Astrocyte of the spinal cord (primary cell): ENCODE data around the gene UHRF1.

ENCODE experiments used
- DNase-seq: peaks from one replicate; pipeline ENCODE4 v3.0.0; 2011; ENCODE audit warnings: low read depth, low spot score
- H3K4me3 ChIP-seq: 2 replicates; pipeline ENCODE4 v1.5.1; 2011; ENCODE audit warnings: low read depth, mild to moderate bottlenecking, low read length, moderate library complexity
- CTCF ChIP-seq: IDR thresholded peaks from 2 replicates; pipeline ENCODE4 v1.5.1; 2012; ENCODE audit warnings: low read depth, mild to moderate bottlenecking, low read length, inconsistent platforms
- in situ Hi-C: cut with HindIII; loops from 2 replicates; pipeline ENCODE4 v1.10.0; 2017; ENCODE audit warnings: low sequenced_read_pairs

UHRF1 gene

GRCh38 chr19:4969772-4970531 is 60.7 kb downstream of the UHRF1 start:
- in situ Hi-C loops: no loop called here

GRCh38 chr19:4970558-4971423 is 61.5 kb downstream of the UHRF1 start:
- peak; percentile 29 for DNase-seq
- TF ChIP-seq CTCF: peak; percentile 9

More at GRCh38 chr19:4969772-4970531, 60.7 kb downstream of the UHRF1 start:
- TF ChIP-seq CTCF: no peak
- DNase-seq: peak; percentile 18
- peak overlapping the region; percentile 86 for H3K4me3 ChIP-seq

GRCh38 chr19:4971424-4971793 is 62.1 kb downstream of the UHRF1 start:
- H3K4me3 ChIP-seq: peak overlapping the region; percentile 86
- in situ Hi-C loops: no loop called here
- DNase-seq: peak; percentile 17
- TF ChIP-seq CTCF: no peak

More at GRCh38 chr19:4970558-4971423, 61.5 kb downstream of the UHRF1 start:
- peak overlapping the region; percentile 86 for H3K4me3 ChIP-seq
- in situ Hi-C loops: no loop called here

- peak overlapping the region; percentile 86 for H3K4me3 ChIP-seq
- DNase-seq: no peak
- in situ Hi-C loops: no loop called here
- TF ChIP-seq CTCF: no peak
Observed at GRCh38 chr19:4971816-4972495, 62.7 kb downstream of the UHRF1 start.

GRCh38 chr19:4972509-4973230 is 63.4 kb downstream of the UHRF1 start:
- peak; percentile 58 for DNase-seq
- H3K4me3 ChIP-seq: no peak overlapping the region

More at GRCh38 chr19:4972509-4973230, 63.4 kb downstream of the UHRF1 start:
- in situ Hi-C loops: no loop called here
- no peak for TF ChIP-seq CTCF
